ENCODE results near the gene SNX25. TPM values are rescaled to one million over a fixed set of nuclear protein-coding genes. Genes with fewer than 3 reads are reported as not detected.

SNX25 gene
- polyA plus RNA-seq, 1 donor from 2014 or later = 6.4 TPM

- Histone ChIP-seq H3K79me2 (replicated peaks; ENCODE audit: insufficient read depth, low read length) (no peaks in the 10 kb centered on the region), H3F3A (ENCODE audit: insufficient read depth, low read length, poor library complexity, severe bottlenecking) (no peaks in the 10 kb centered on the region), H3K4me3 (ENCODE audit: low read length) (no peak overlapping the region), H4K20me1 (ENCODE audit: insufficient read depth) (no peaks in the 10 kb centered on the region), H3K9ac (ENCODE audit: low read length) (no peak overlapping the region), H3K27me3 (ENCODE audit: insufficient read depth, low read depth, low read length) (no peaks in the 10 kb centered on the region), H3K9me2 (ENCODE audit: insufficient read depth, low read length) (no peaks in the 10 kb centered on the region), H3K27ac (ENCODE audit: low read length) (no peak overlapping the region), H3K36me3 (ENCODE audit: insufficient read depth, low read length) (no peaks in the 10 kb centered on the region), H3K9me3 (ENCODE audit: low read length) (no peaks in the 10 kb centered on the region), H3K4me2 (ENCODE audit: low read length) (no peak overlapping the region), H2AFZ (ENCODE audit: low read depth, low read length) (no peak overlapping the region)
- TF ChIP-seq EZH2 (IDR thresholded peaks at IDR 0.05; ENCODE audit: borderline replicate concordance, insufficient read depth, low read length, poor library complexity, severe bottlenecking) (no peak), REST (IDR thresholded peaks at IDR 0.05; ENCODE audit: borderline replicate concordance) (no peak), TAF1 (IDR thresholded peaks at IDR 0.05; ENCODE audit: low read depth) (no peak), CTCF (IDR thresholded peaks at IDR 0.05; ENCODE audit: poor library complexity, severe bottlenecking) (no peak), EP300 (conservative IDR thresholded peaks at IDR 0.05; ENCODE audit: poor library complexity, severe bottlenecking) (no peak), POLR2AphosphoS5 (IDR thresholded peaks at IDR 0.05) (no peak), MXI1 (conservative IDR thresholded peaks at IDR 0.05; ENCODE audit: poor library complexity, severe bottlenecking) (no peak), RAD21 (conservative IDR thresholded peaks at IDR 0.05) (no peak), SMC3 (conservative IDR thresholded peaks at IDR 0.05; ENCODE audit: poor library complexity) (no peak)
These were observed 123.4 kb downstream of the SNX25 start for GRCh38 chr4:185332575-185333464.

DNA sequence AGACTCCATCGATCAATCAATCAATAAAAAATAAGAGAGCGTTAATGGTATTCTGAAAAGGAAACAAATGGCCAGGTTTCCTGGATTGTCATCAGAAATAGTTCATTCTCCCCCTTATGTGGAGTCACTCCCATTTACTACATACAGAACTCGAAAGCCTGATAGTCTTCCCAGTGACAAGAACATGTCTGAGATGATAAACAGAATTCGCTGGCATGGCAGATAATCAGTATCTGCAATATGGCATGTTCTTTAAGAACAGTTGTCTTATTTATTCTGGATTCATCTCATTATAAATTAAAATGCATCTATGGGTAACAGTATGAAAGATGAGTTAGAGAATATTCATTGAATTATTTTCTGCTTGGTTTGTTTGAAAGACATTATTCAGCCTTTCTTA is 124.9 kb downstream of the SNX25 start:
- no peaks in the 10 kb centered on the region for H3K36me3 ChIP-seq (ENCODE audit: insufficient read depth, low read length)
- no peak overlapping the region for H3K4me2 ChIP-seq (ENCODE audit: low read length)
- H3K9me2 ChIP-seq (ENCODE audit: insufficient read depth, low read length) = no peaks in the 10 kb centered on the region
- H3F3A ChIP-seq (ENCODE audit: insufficient read depth, low read length, poor library complexity, severe bottlenecking) = no peaks in the 10 kb centered on the region
- no peaks in the 10 kb centered on the region for H3K79me2 ChIP-seq (replicated peaks; ENCODE audit: insufficient read depth, low read length)
- no peak overlapping the region for H2AFZ ChIP-seq (ENCODE audit: low read depth, low read length)
- no peaks in the 10 kb centered on the region for H4K20me1 ChIP-seq (ENCODE audit: insufficient read depth)
- H3K9me3 ChIP-seq (ENCODE audit: low read length) = no peaks in the 10 kb centered on the region
- no peak for TF ChIP-seq RAD21 (conservative IDR thresholded peaks at IDR 0.05)
- TF ChIP-seq EZH2 (IDR thresholded peaks at IDR 0.05; ENCODE audit: borderline replicate concordance, insufficient read depth, low read length, poor library complexity, severe bottlenecking) = no peak
- no peak for TF ChIP-seq TAF1 (IDR thresholded peaks at IDR 0.05; ENCODE audit: low read depth)
- TF ChIP-seq SMC3 (conservative IDR thresholded peaks at IDR 0.05; ENCODE audit: poor library complexity) = no peak
- no peak for TF ChIP-seq MXI1 (conservative IDR thresholded peaks at IDR 0.05; ENCODE audit: poor library complexity, severe bottlenecking)
- no peak for TF ChIP-seq EP300 (conservative IDR thresholded peaks at IDR 0.05; ENCODE audit: poor library complexity, severe bottlenecking)
- no peak for TF ChIP-seq REST (IDR thresholded peaks at IDR 0.05; ENCODE audit: borderline replicate concordance)
- no peak for TF ChIP-seq CTCF (IDR thresholded peaks at IDR 0.05; ENCODE audit: poor library complexity, severe bottlenecking)
- H3K4me3 ChIP-seq (ENCODE audit: low read length) = no peak overlapping the region
- H3K27me3 ChIP-seq (ENCODE audit: insufficient read depth, low read depth, low read length) = no peaks in the 10 kb centered on the region
- no peak overlapping the region for H3K9ac ChIP-seq (ENCODE audit: low read length)
- H3K27ac ChIP-seq (ENCODE audit: low read length) = no peak overlapping the region

All from neural cell (in vitro differentiated cells).